ENCODE measurements around the gene CMC2. TPM values are rescaled to one million over a fixed set of nuclear protein-coding genes. Genes with fewer than 3 reads are reported as not detected.

Gene CMC2
- total RNA-seq, 1 experiment from 2014 or later = 82.0 TPM

DNA sequence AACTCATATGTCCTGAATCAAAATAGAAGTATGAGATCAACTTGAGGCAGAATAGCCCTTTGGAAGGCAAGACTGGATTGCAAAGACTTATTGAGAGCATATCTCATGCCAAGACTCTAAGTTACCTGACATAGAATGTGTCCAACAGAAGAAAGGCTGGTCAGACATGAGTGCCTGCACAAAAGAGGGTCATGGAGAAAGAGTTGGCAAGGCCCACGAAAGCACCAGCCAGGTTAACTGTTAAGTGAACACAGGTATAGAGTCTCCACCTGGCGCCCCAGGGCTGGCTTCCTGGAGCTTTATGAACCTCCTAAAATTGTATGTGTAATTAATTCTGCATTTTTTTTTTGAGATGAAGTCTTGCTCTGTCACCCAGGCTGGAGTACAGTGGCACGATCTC is 71.0 kb downstream of the CMC2 start:
- CTCF ChIA-PET = no interaction called here
- TF ChIP-seq REST (IDR thresholded peaks at IDR 0.05; ENCODE audit: insufficient read depth in 1 of 2, low read depth in 2 of 2, low read length in 1 of 2) = no peak
- TF ChIP-seq TCF7L2 (IDR thresholded peaks at IDR 0.05; ENCODE audit: low read depth, low read length) = no peak
- TF ChIP-seq CTCF (IDR thresholded peaks at IDR 0.05) = no peak
- no peak for TF ChIP-seq POLR2AphosphoS5 (IDR thresholded peaks at IDR 0.05; ENCODE audit: low read depth, low read length)
- no peak for TF ChIP-seq SIN3A (IDR thresholded peaks at IDR 0.05; ENCODE audit: borderline replicate concordance, insufficient read depth, low read depth, low read length)
- Histone ChIP-seq H3K27ac (ENCODE audit: low read length) (no peak overlapping the region), H3K4me1 (ENCODE audit: control insufficient read depth, insufficient read depth, low read length) (no peaks in the 10 kb centered on the region; the same call in 1 of the 2 replicates), H3K4me3 (ENCODE audit: low read depth in 2 of 2, low read length in 2 of 2) (no peak overlapping the region), H3K9me3 (ENCODE audit: control insufficient read depth, insufficient read depth, low read depth, low read length) (no peaks in the 10 kb centered on the region), H3K27me3 (ENCODE audit: control insufficient read depth, insufficient read depth, low read length) (no peaks in the 10 kb centered on the region), H3K36me3 (ENCODE audit: control insufficient read depth, insufficient read depth, low read length) (no peaks in the 10 kb centered on the region; the same call in 1 of the 2 replicates)
- POLR2A ChIA-PET = no interaction called here
- DNase-seq (ENCODE audit: low read depth, low spot score) (no peak), ATAC-seq (no peak)
- intact Hi-C loops (cut with micrococcal nuclease; ENCODE audit: unreplicated experiment) = no loop called here
- BruUV-seq (replicated peaks) = no TSS peak
- in situ Hi-C loops (cut with HindIII; ENCODE audit: low pct_unique_long_range_greater_than_20kb, low sequenced_read_pairs) = no loop called here

DNA sequence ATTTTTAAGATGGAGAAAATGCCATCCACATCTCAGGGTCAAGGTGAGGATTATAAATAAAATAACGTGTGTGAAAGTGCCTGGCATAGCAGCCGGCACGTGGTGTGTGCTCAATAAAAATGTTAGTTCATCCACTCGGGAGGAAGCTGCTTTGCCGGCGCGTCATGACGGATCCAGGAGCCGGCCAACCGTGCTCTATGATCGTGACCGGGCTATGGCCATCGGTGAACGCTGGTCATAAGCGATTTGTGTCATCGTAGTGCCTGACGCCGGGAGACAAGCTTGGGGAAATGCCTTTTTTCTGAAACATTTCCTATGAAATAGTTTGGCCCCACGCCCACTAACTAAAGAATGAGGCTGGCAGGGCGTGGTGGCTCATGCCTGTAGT is 74.0 kb downstream of the CMC2 start:
- ChIA-PET POLR2A (no interaction called here), CTCF (no interaction called here)
- no peaks in the 10 kb centered on the region; the same call in 1 of the 2 replicates for H3K36me3 ChIP-seq (ENCODE audit: control insufficient read depth, insufficient read depth, low read length)
- H3K9me3 ChIP-seq (ENCODE audit: control insufficient read depth, insufficient read depth, low read depth, low read length) = no peaks in the 10 kb centered on the region
- H3K4me1 ChIP-seq (ENCODE audit: control insufficient read depth, insufficient read depth, low read length) = no peaks in the 10 kb centered on the region; the same call in 1 of the 2 replicates
- H3K27ac ChIP-seq (ENCODE audit: low read length) = peak overlapping the region; percentile 29; the same call in 1 of the 2 replicates
- DNase-seq (ENCODE audit: low read depth, low spot score) (no peak), ATAC-seq (peak; percentile 67)
- peak overlapping the region; percentile 38 to 53 for H3K4me3 ChIP-seq (ENCODE audit: low read depth in 2 of 2, low read length in 2 of 2)
- TF ChIP-seq REST (IDR thresholded peaks at IDR 0.05; ENCODE audit: insufficient read depth in 1 of 2, low read depth in 2 of 2, low read length in 1 of 2) (no peak), CTCF (IDR thresholded peaks at IDR 0.05) (no peak), POLR2AphosphoS5 (IDR thresholded peaks at IDR 0.05; ENCODE audit: low read depth, low read length) (no peak), TCF7L2 (IDR thresholded peaks at IDR 0.05; ENCODE audit: low read depth, low read length) (no peak), SIN3A (IDR thresholded peaks at IDR 0.05; ENCODE audit: borderline replicate concordance, insufficient read depth, low read depth, low read length) (no peak)
- BruUV-seq (replicated peaks) = no TSS peak
- intact Hi-C loops (cut with micrococcal nuclease; ENCODE audit: unreplicated experiment) = no loop called here
- in situ Hi-C loops (cut with HindIII; ENCODE audit: low pct_unique_long_range_greater_than_20kb, low sequenced_read_pairs) = no loop called here
- H3K27me3 ChIP-seq (ENCODE audit: control insufficient read depth, insufficient read depth, low read length) = no peaks in the 10 kb centered on the region

All from Panc1 (cell line).